Panc1 (cell line): ENCODE results near the gene UBE2Q1. TPM values are rescaled to one million over a fixed set of nuclear protein-coding genes. Genes with fewer than 3 reads are reported as not detected.

Experiments used
- ATAC-seq: fragments of 200-7000 bp; cut with Tn5 transposase; 2 replicates; pipeline ENCODE4 v1.9.1; 2020; ENCODE audit warnings: mild to moderate bottlenecking, moderate library complexity
- BruUV-seq: library from RNA; stranded (reverse); fragments of 400-500 nt; replicated peaks from 2 replicates; lab custom pipeline; 2021; lab: Mats Ljungman, UMichigan
- CTCF ChIA-PET: fragments of 300-600 bp; sonication (Branson Sonifier 250); formaldehyde crosslinking; loops from one replicate; lab custom pipeline; 2022; ENCODE audit warnings: antibody characterized with exemption; lab: Charles Lee
- POLR2A ChIA-PET: fragments of 300-600 bp; sonication (Branson Sonifier 250); formaldehyde crosslinking; loops from one replicate; lab custom pipeline; 2022; ENCODE audit warnings: antibody characterized with exemption; lab: Charles Lee
- DNase-seq: peaks from one replicate; pipeline ENCODE4 v3.0.0-alpha.2; 2010; ENCODE audit warnings: low read depth, low spot score
- H3K27ac ChIP-seq: 2 replicates; pipeline ENCODE4 v1.5.1; 2011; ENCODE audit warnings: mild to moderate bottlenecking, low read length, inconsistent platforms
- H3K27me3 ChIP-seq: fragments of 200-500 bp; sonication (Bioruptor generic); 2 replicates; pipeline ENCODE4 v1.6.0; 2014; ENCODE audit warnings: low read length, inconsistent platforms; ENCODE audit not compliant: control insufficient read depth, insufficient read depth
- H3K36me3 ChIP-seq: fragments of 200-500 bp; sonication (Bioruptor generic); 2 replicates; pipeline ENCODE4 v1.5.1; 2014; ENCODE audit warnings: inconsistent platforms, mild to moderate bottlenecking, low read length, moderate library complexity; ENCODE audit not compliant: control insufficient read depth, insufficient read depth
- H3K4me1 ChIP-seq: 2 replicates; pipeline ENCODE4 v1.5.1; 2011; ENCODE audit warnings: inconsistent platforms, mild to moderate bottlenecking, low read length, moderate library complexity; ENCODE audit not compliant: control insufficient read depth, insufficient read depth
- H3K4me3 ChIP-seq, 2 experiments: 2 replicates each; pipeline ENCODE4 v1.5.1; 2011 to 2012; ENCODE audit warnings: low read depth in 2 of 2, low read length in 2 of 2, mild to moderate bottlenecking in 2 of 2, inconsistent platforms in 1 of 2, moderate library complexity in 1 of 2
- H3K9me3 ChIP-seq: fragments of 200-500 bp; sonication (Bioruptor generic); 2 replicates; pipeline ENCODE4 v1.5.1; 2014; ENCODE audit warnings: low read depth, mild to moderate bottlenecking, inconsistent platforms, low read length, moderate library complexity; ENCODE audit not compliant: control insufficient read depth, insufficient read depth
- POLR2AphosphoS5 ChIP-seq: IDR thresholded peaks from 2 replicates; pipeline ENCODE4 v1.6.1; 2012; ENCODE audit warnings: mild to moderate bottlenecking, low read depth, low read length, moderate library complexity
- SIN3A ChIP-seq: IDR thresholded peaks from 2 replicates; pipeline ENCODE4 v1.6.1; 2012; ENCODE audit warnings: low read depth, mild to moderate bottlenecking, low read length, moderate library complexity, borderline replicate concordance; ENCODE audit not compliant: insufficient read depth
- TCF7L2 ChIP-seq: IDR thresholded peaks from 2 replicates; pipeline ENCODE4 v1.6.1; 2011; ENCODE audit warnings: mild to moderate bottlenecking, low read depth, low read length, inconsistent platforms
- in situ Hi-C: cut with HindIII; loops from 2 replicates; pipeline ENCODE4 v1.10.0; 2016; ENCODE audit warnings: low sequenced_read_pairs, low pct_unique_long_range_greater_than_20kb
- intact Hi-C: fragments of 100-400 bp; cut with micrococcal nuclease; formaldehyde crosslinking; loops from one replicate; pipeline ENCODE4 v1.10.0; 2022; ENCODE audit not compliant: unreplicated experiment
- total RNA-seq: library from RNA; stranded (reverse); gene quantifications from one replicate; pipeline ENCODE4 v1.2.1, GENCODE V29; 2021; ENCODE audit not compliant: unreplicated experiment
- TF ChIP-seq, protein P1 (sequence below), 2 experiments: IDR thresholded peaks; 2 replicates each; pipeline ENCODE4 v1.6.1; 2011 to 2012; ENCODE audit warnings: low read depth in 2 of 2, control low read depth in 1 of 2, low read length in 1 of 2, mild to moderate bottlenecking in 1 of 2, moderate library complexity in 1 of 2; ENCODE audit not compliant: insufficient read depth in 1 of 2
- TF ChIP-seq, protein P2 (sequence below): fragments of 450-650 bp; IDR thresholded peaks from 2 replicates; pipeline ENCODE4 v1.5.1; 2017; ENCODE audit warnings: mild to moderate bottlenecking

UBE2Q1 gene
- total RNA-seq, 1 experiment from 2014 or later, result 96.0 TPM

GRCh38 chr1:154589780-154590179 is 31.3 kb upstream of the UBE2Q1 start:
- no TSS peak for BruUV-seq
- in situ Hi-C loops, result no loop called here
- POLR2A ChIA-PET, result no interaction called here
- Histone ChIP-seq H3K4me3 (no peak overlapping the region), H3K27ac (no peak overlapping the region), H3K9me3 (no peaks in the 10 kb centered on the region), H3K4me1 (no peaks in the 10 kb centered on the region; the same call in 1 of the 2 replicates), H3K27me3 (no peaks in the 10 kb centered on the region), H3K36me3 (peaks cover 38% of the 10 kb centered on the region)
- ATAC-seq (no peak), DNase-seq (no peak)
- intact Hi-C loops, result no loop called here
- CTCF ChIA-PET, result no interaction called here
- TF ChIP-seq SIN3A, result no peak
- no peak for TF ChIP-seq POLR2AphosphoS5
- TF ChIP-seq, protein P1, sequence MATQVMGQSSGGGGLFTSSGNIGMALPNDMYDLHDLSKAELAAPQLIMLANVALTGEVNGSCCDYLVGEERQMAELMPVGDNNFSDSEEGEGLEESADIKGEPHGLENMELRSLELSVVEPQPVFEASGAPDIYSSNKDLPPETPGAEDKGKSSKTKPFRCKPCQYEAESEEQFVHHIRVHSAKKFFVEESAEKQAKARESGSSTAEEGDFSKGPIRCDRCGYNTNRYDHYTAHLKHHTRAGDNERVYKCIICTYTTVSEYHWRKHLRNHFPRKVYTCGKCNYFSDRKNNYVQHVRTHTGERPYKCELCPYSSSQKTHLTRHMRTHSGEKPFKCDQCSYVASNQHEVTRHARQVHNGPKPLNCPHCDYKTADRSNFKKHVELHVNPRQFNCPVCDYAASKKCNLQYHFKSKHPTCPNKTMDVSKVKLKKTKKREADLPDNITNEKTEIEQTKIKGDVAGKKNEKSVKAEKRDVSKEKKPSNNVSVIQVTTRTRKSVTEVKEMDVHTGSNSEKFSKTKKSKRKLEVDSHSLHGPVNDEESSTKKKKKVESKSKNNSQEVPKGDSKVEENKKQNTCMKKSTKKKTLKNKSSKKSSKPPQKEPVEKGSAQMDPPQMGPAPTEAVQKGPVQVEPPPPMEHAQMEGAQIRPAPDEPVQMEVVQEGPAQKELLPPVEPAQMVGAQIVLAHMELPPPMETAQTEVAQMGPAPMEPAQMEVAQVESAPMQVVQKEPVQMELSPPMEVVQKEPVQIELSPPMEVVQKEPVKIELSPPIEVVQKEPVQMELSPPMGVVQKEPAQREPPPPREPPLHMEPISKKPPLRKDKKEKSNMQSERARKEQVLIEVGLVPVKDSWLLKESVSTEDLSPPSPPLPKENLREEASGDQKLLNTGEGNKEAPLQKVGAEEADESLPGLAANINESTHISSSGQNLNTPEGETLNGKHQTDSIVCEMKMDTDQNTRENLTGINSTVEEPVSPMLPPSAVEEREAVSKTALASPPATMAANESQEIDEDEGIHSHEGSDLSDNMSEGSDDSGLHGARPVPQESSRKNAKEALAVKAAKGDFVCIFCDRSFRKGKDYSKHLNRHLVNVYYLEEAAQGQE (IDR thresholded peaks at IDR 0.05; ENCODE audit: insufficient read depth in 1 of 2, low read depth in 2 of 2, low read length in 1 of 2), result no peak
- TF ChIP-seq, protein P2, sequence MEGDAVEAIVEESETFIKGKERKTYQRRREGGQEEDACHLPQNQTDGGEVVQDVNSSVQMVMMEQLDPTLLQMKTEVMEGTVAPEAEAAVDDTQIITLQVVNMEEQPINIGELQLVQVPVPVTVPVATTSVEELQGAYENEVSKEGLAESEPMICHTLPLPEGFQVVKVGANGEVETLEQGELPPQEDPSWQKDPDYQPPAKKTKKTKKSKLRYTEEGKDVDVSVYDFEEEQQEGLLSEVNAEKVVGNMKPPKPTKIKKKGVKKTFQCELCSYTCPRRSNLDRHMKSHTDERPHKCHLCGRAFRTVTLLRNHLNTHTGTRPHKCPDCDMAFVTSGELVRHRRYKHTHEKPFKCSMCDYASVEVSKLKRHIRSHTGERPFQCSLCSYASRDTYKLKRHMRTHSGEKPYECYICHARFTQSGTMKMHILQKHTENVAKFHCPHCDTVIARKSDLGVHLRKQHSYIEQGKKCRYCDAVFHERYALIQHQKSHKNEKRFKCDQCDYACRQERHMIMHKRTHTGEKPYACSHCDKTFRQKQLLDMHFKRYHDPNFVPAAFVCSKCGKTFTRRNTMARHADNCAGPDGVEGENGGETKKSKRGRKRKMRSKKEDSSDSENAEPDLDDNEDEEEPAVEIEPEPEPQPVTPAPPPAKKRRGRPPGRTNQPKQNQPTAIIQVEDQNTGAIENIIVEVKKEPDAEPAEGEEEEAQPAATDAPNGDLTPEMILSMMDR, result no peak
- TF ChIP-seq TCF7L2, result no peak

DNA sequence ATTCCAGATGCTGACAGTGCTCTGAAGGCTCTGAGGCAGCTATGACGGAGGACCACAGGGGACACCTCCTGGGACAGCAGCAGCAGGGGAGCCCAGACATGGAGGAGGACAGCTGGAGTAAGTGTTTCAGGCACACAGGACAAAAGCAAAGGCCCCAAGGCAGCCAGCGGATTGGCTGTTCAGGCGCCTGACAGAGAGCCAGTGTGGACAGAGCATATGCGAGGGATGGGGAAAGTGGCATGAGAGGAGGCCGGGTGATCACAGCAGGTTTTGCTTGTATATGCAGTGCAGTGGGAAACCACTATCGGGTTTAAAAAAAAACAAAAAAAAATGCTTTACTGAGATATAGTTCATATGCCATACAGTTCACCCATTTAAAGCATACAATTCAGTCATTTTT is 28.2 kb upstream of the UBE2Q1 start:
- TF ChIP-seq, protein P2, result no peak
- TF ChIP-seq SIN3A (no peak), POLR2AphosphoS5 (no peak), TCF7L2 (no peak)
- TF ChIP-seq, protein P1 (IDR thresholded peaks at IDR 0.05; ENCODE audit: insufficient read depth in 1 of 2, low read depth in 2 of 2, low read length in 1 of 2), result no peak
- no TSS peak for BruUV-seq
- H3K4me1 ChIP-seq, result no peaks in the 10 kb centered on the region; the same call in 1 of the 2 replicates
- H3K9me3 ChIP-seq, result no peaks in the 10 kb centered on the region
- intact Hi-C loops (no loop called here), in situ Hi-C loops (no loop called here)
- no peak overlapping the region for H3K27ac ChIP-seq
- POLR2A ChIA-PET, result no interaction called here
- H3K36me3 ChIP-seq, result peaks cover 34% of the 10 kb centered on the region; the same call in 1 of the 2 replicates
- DNase-seq, result no peak
- H3K4me3 ChIP-seq, result no peak overlapping the region
- H3K27me3 ChIP-seq, result no peaks in the 10 kb centered on the region
- CTCF ChIA-PET, result no interaction called here
- no peak for ATAC-seq
